NCI-H524 (cell line): Measurements from ENCODE around the gene METRN.
"Not testable (repeated sequence)": the region's sequence is repeated elsewhere in the genome, so short reads cannot be mapped to it uniquely, and the experiment has no call there.

Experiments used
- DNase-seq, 2 experiments: peaks; one replicate each; lab custom pipeline; 2025; lab: John Stamatoyannopoulos, UW

Gene METRN

GRCh38 chr16:735982-736453, 21.1 kb downstream of the METRN start:
- no peak for DNase-seq

GRCh38 chr16:736936-737481, 22.1 kb downstream of the METRN start:
- no peak for DNase-seq

GRCh38 chr16:739560-740458, 24.9 kb downstream of the METRN start:
- no peak for DNase-seq

- no peak for DNase-seq
Measured at GRCh38 chr16:740459-740763, 25.5 kb downstream of the METRN start.

- peak; percentile 65 to 86 for DNase-seq
Measured at GRCh38 chr16:740764-741505, 26.0 kb downstream of the METRN start, which contains the start of gene CIAO3. CIAO3 (minus strand) TSS chr16:740997; CDS start chr16:740985, 12 bp downstream.

- no peak for DNase-seq
Measured at GRCh38 chr16:741986-742629, 27.2 kb downstream of the METRN start.

GRCh38 chr16:742894-743293, 28.0 kb downstream of the METRN start:
- DNase-seq, result not testable (repeated sequence)

GRCh38 chr16:743794-744500, 29.0 kb downstream of the METRN start:
- no peak for DNase-seq

GRCh38 chr16:745739-746138, 30.8 kb downstream of the METRN start:
- DNase-seq, result peak in 1 of 2 experiments; percentile 38

- no peak for DNase-seq
Measured at GRCh38 chr16:746637-747036, 31.7 kb downstream of the METRN start.

- DNase-seq, result no peak
Measured at GRCh38 chr16:747978-748746, 33.2 kb downstream of the METRN start.

- DNase-seq, result no peak
Measured at GRCh38 chr16:749010-749409, 34.1 kb downstream of the METRN start.

- no peak for DNase-seq
Measured at GRCh38 chr16:750485-750884, 35.6 kb downstream of the METRN start.

- DNase-seq, result peak in 1 of 2 experiments; percentile 43
Measured at GRCh38 chr16:751152-752006, 36.5 kb downstream of the METRN start.

- DNase-seq, result no peak
Measured at GRCh38 chr16:752007-752312, 37.0 kb downstream of the METRN start.

- not testable (repeated sequence) for DNase-seq
Measured at GRCh38 chr16:754121-754607, 39.2 kb downstream of the METRN start.

GRCh38 chr16:754656-755055, 39.7 kb downstream of the METRN start:
- no peak for DNase-seq

GRCh38 chr16:756428-756827, 41.5 kb downstream of the METRN start:
- DNase-seq, result no peak

- DNase-seq, result peak in 1 of 2 experiments; percentile 47
Measured at GRCh38 chr16:759110-759910, 44.4 kb downstream of the METRN start.
